WTC11 (cell line): ENCODE measurements around the gene TRAPPC10. TPM values are rescaled to one million over a fixed set of nuclear protein-coding genes. Genes with fewer than 3 reads are reported as not detected.

ENCODE experiments used
- ATAC-seq: fragments of 200-7000 bp; cut with Tn5 transposase; 2 replicates; pipeline ENCODE4 v1.10.0; 2021; ENCODE audit warnings: mild to moderate bottlenecking, moderate library complexity
- CTCF ChIA-PET: fragments of 300-600 bp; sonication (Branson Sonifier 250); formaldehyde crosslinking; loops from one replicate; lab custom pipeline; 2021; ENCODE audit warnings: antibody characterized with exemption; lab: Charles Lee
- POLR2A ChIA-PET: fragments of 350-600 bp; sonication (Branson Sonifier 250); formaldehyde crosslinking; loops from one replicate; lab custom pipeline; 2021; ENCODE audit warnings: antibody characterized with exemption; lab: Charles Lee
- DNase-seq: peaks from one replicate; pipeline ENCODE4 v3.0.0; 2021; ENCODE audit warnings: low spot score
- H3K27ac Mint-ChIP-seq: 2 replicates; pipeline ENCODE4 v1.8.0; 2021; ENCODE audit warnings: mixed read lengths
- H3K27me3 Mint-ChIP-seq: 2 replicates; pipeline ENCODE4 v1.8.0; 2021; ENCODE audit warnings: low read depth, mild to moderate bottlenecking, moderate library complexity, mixed read lengths
- H3K36me3 Mint-ChIP-seq: 2 replicates; pipeline ENCODE4 v1.8.0; 2021; ENCODE audit warnings: mixed read lengths
- H3K4me1 Mint-ChIP-seq: 2 replicates; pipeline ENCODE4 v1.8.0; 2022; ENCODE audit warnings: mixed read lengths
- H3K4me3 Mint-ChIP-seq: 2 replicates; pipeline ENCODE4 v1.8.0; 2021; ENCODE audit warnings: mild to moderate bottlenecking, moderate library complexity, mixed read lengths
- H3K9me3 Mint-ChIP-seq: 2 replicates; pipeline ENCODE4 v1.8.0; 2021; ENCODE audit warnings: mixed read lengths
- ARID4B ChIP-seq: sonication (generic); formaldehyde crosslinking; IDR thresholded peaks from 2 replicates; pipeline ENCODE4 v1.8.0; 2023; ENCODE audit warnings: missing genetic modification reagents, mild to moderate bottlenecking, borderline replicate concordance
- ATF1 ChIP-seq: sonication (generic); formaldehyde crosslinking; IDR thresholded peaks from 2 replicates; pipeline ENCODE4 v1.8.1; 2023; ENCODE audit warnings: mild to moderate bottlenecking, moderate library complexity, missing genetic modification reagents
- CBFB ChIP-seq: sonication (generic); formaldehyde crosslinking; IDR thresholded peaks from 2 replicates; pipeline ENCODE4 v1.8.1; 2022; ENCODE audit warnings: mild to moderate bottlenecking, low read depth, missing genetic modification reagents
- E2F1 ChIP-seq: sonication (generic); formaldehyde crosslinking; IDR thresholded peaks from 2 replicates; pipeline ENCODE4 v1.8.0; 2022; ENCODE audit warnings: mild to moderate bottlenecking, missing genetic modification reagents
- E2F5 ChIP-seq: sonication (generic); formaldehyde crosslinking; IDR thresholded peaks from 2 replicates; pipeline ENCODE4 v1.8.1; 2022; ENCODE audit warnings: mild to moderate bottlenecking, moderate library complexity, missing genetic modification reagents
- ELF4 ChIP-seq: sonication (generic); formaldehyde crosslinking; IDR thresholded peaks from 2 replicates; pipeline ENCODE4 v1.8.1; 2022; ENCODE audit warnings: low read depth, mild to moderate bottlenecking, moderate library complexity, missing genetic modification reagents
- EMX1 ChIP-seq: fragments of 250-450 bp; sonication (Bioruptor Pico); IDR thresholded peaks from 2 replicates; pipeline ENCODE4 v1.8.0; 2021; ENCODE audit warnings: mild to moderate bottlenecking
- ESRRA ChIP-seq: sonication (generic); formaldehyde crosslinking; IDR thresholded peaks from 2 replicates; pipeline ENCODE4 v1.8.1; 2022; ENCODE audit warnings: mild to moderate bottlenecking, missing genetic modification reagents, borderline replicate concordance
- GTF2I ChIP-seq: fragments of 250-450 bp; sonication (Bioruptor Pico); conservative IDR thresholded peaks from 2 replicates; pipeline ENCODE4 v1.4.0; 2021; ENCODE audit warnings: mild to moderate bottlenecking
- JUN ChIP-seq: sonication (generic); formaldehyde crosslinking; IDR thresholded peaks from 2 replicates; pipeline ENCODE4 v1.8.0; 2023; ENCODE audit warnings: mild to moderate bottlenecking, missing genetic modification reagents
- KAT7 ChIP-seq: sonication (generic); formaldehyde crosslinking; IDR thresholded peaks from 2 replicates; pipeline ENCODE4 v1.8.1; 2023; ENCODE audit warnings: missing genetic modification reagents, mild to moderate bottlenecking, borderline replicate concordance
- RELA ChIP-seq: sonication (generic); formaldehyde crosslinking; IDR thresholded peaks from 2 replicates; pipeline ENCODE4 v1.8.1; 2022; ENCODE audit warnings: missing genetic modification reagents, mild to moderate bottlenecking, borderline replicate concordance
- SMAD3 ChIP-seq: sonication (generic); formaldehyde crosslinking; IDR thresholded peaks from 2 replicates; pipeline ENCODE4 v1.8.0; 2022; ENCODE audit warnings: missing genetic modification reagents, mild to moderate bottlenecking, borderline replicate concordance
- TCF7 ChIP-seq: sonication (generic); formaldehyde crosslinking; IDR thresholded peaks from 2 replicates; pipeline ENCODE4 v1.8.0; 2022; ENCODE audit warnings: mild to moderate bottlenecking, low read depth, missing genetic modification reagents, moderate library complexity
- TEAD4 ChIP-seq: sonication (generic); formaldehyde crosslinking; IDR thresholded peaks from 2 replicates; pipeline ENCODE4 v1.8.0; 2022; ENCODE audit warnings: mild to moderate bottlenecking, missing genetic modification reagents
- ZMAT4 ChIP-seq: fragments of 250-450 bp; sonication (Bioruptor Pico); IDR thresholded peaks from 2 replicates; pipeline ENCODE4 v1.9.0; 2021; ENCODE audit warnings: mild to moderate bottlenecking
- ZNF232 ChIP-seq: sonication (generic); formaldehyde crosslinking; IDR thresholded peaks from 2 replicates; pipeline ENCODE4 v1.8.0; 2022; ENCODE audit warnings: mild to moderate bottlenecking, missing genetic modification reagents
- ZNF416 ChIP-seq: fragments of 250-450 bp; sonication (Bioruptor Pico); IDR thresholded peaks from 2 replicates; pipeline ENCODE4 v1.9.0; 2021; ENCODE audit warnings: mild to moderate bottlenecking, inconsistent platforms
- ZNF423 ChIP-seq: fragments of 250-450 bp; sonication (Bioruptor Pico); IDR thresholded peaks from 2 replicates; pipeline ENCODE4 v2.1.2; 2022; ENCODE audit warnings: mild to moderate bottlenecking, moderate library complexity
- ZNF425 ChIP-seq: fragments of 250-450 bp; sonication (Bioruptor Pico); conservative IDR thresholded peaks from 2 replicates; pipeline ENCODE4 v1.9.0; 2021; ENCODE audit warnings: mild to moderate bottlenecking
- ZNF671 ChIP-seq: fragments of 250-450 bp; sonication (Bioruptor Pico); IDR thresholded peaks from 2 replicates; pipeline ENCODE4 v1.8.0; 2021; ENCODE audit warnings: mild to moderate bottlenecking
- total RNA-seq: library from RNA; stranded (reverse); gene quantifications from 3 replicates; pipeline ENCODE4 v1.2.3, GENCODE V29; 2021
- TF ChIP-seq, protein P1 (sequence below): fragments of 250-450 bp; sonication (Bioruptor Pico); IDR thresholded peaks from 2 replicates; pipeline ENCODE4 v1.9.0; 2021; ENCODE audit warnings: moderate library complexity, mild to moderate bottlenecking, inconsistent platforms, borderline replicate concordance
- TF ChIP-seq, protein P2 (sequence below): fragments of 250-450 bp; sonication (Bioruptor Pico); IDR thresholded peaks from 2 replicates; pipeline ENCODE4 v2.1.2; 2022; ENCODE audit warnings: mild to moderate bottlenecking, moderate library complexity

Gene TRAPPC10
- total RNA-seq, 1 experiment from 2014 or later = 34.5 TPM

- no peaks in the 10 kb centered on the region for H3K9me3 Mint-ChIP-seq
- ChIA-PET CTCF (interaction anchor here (2.6 kb wide), 1 partner anchor 39 kb away, joined by 10 read pairs; no protein-coding TSS in a partner anchor), POLR2A (no interaction called here)
- no peaks in the 10 kb centered on the region for H3K27me3 Mint-ChIP-seq
- no peak overlapping the region for H3K27ac Mint-ChIP-seq
- no peaks in the 10 kb centered on the region for H3K36me3 Mint-ChIP-seq
- no peak overlapping the region for H3K4me3 Mint-ChIP-seq
- DNase-seq = no peak
- TF ChIP-seq TEAD4 (CRISPR knock-in tag) (no peak), E2F1 (no peak), ZNF425 (no peak), SMAD3 (CRISPR knock-in tag) (no peak), ZNF232 (CRISPR knock-in tag) (no peak), JUN (CRISPR knock-in tag) (no peak), TCF7 (CRISPR knock-in tag) (no peak), ZNF671 (CRISPR knock-in tag) (no peak), ESRRA (CRISPR knock-in tag) (no peak), ZMAT4 (no peak), ELF4 (CRISPR knock-in tag) (no peak)
- TF ChIP-seq, protein P1, sequence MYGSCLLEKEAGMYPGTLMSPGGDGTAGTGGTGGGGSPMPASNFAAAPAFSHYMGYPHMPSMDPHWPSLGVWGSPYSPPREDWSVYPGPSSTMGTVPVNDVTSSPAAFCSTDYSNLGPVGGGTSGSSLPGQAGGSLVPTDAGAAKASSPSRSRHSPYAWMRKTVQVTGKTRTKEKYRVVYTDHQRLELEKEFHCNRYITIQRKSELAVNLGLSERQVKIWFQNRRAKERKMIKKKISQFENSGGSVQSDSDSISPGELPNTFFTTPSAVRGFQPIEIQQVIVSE = no peak
- TF ChIP-seq, protein P2, sequence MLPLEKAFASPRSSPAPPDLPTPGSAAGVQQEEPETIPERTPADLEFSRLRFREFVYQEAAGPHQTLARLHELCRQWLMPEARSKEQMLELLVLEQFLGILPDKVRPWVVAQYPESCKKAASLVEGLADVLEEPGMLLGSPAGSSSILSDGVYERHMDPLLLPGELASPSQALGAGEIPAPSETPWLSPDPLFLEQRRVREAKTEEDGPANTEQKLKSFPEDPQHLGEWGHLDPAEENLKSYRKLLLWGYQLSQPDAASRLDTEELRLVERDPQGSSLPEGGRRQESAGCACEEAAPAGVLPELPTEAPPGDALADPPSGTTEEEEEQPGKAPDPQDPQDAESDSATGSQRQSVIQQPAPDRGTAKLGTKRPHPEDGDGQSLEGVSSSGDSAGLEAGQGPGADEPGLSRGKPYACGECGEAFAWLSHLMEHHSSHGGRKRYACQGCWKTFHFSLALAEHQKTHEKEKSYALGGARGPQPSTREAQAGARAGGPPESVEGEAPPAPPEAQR (CRISPR knock-in tag) = no peak
- ATAC-seq = no peak
- peaks cover 8% of the 10 kb centered on the region for H3K4me1 Mint-ChIP-seq
Observed at GRCh38 chr21:43978060-43978459, 34.0 kb upstream of the TRAPPC10 start.

DNA sequence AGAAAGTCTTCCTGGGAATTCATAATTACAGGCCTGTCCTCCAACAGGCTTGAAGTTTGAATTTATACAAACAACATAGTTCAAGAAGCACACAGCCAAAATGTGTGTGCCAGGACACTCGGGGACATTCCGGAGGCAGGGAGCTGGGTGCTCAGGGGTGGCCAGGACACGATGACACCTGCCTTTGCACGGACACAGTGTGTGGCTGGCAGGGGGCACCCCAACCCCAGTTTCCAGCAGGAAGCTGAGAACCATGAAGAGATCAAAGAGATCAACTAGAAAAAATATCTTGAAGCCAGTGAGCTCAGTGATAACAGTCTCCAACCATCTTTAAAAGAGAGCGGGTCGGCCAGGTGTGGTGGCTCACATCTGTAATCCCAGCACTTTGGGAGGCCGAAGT is 32.5 kb upstream of the TRAPPC10 start:
- no peak for ATAC-seq
- peak overlapping the region; percentile 74 for H3K27ac Mint-ChIP-seq
- H3K4me3 Mint-ChIP-seq = no peak overlapping the region
- ChIA-PET POLR2A (no interaction called here), CTCF (interaction anchor here (0.9 to 1.0 kb wide), 2 partner anchors 163 to 191 kb away, joined by 3 read pairs; no protein-coding TSS in a partner anchor)
- no peaks in the 10 kb centered on the region for H3K9me3 Mint-ChIP-seq
- peaks cover 8% of the 10 kb centered on the region for H3K4me1 Mint-ChIP-seq
- no peaks in the 10 kb centered on the region for H3K36me3 Mint-ChIP-seq
- H3K27me3 Mint-ChIP-seq = no peaks in the 10 kb centered on the region
- DNase-seq = no peak
- TF ChIP-seq ZNF671 (CRISPR knock-in tag) = no peak
- TF ChIP-seq ZNF416 = no peak
- TF ChIP-seq SMAD3 (CRISPR knock-in tag) = no peak
- no peak for TF ChIP-seq EMX1 (CRISPR knock-in tag)
- no peak for TF ChIP-seq ATF1 (CRISPR knock-in tag)
- no peak for TF ChIP-seq KAT7
- TF ChIP-seq ZNF423 (CRISPR knock-in tag) = no peak
- no peak for TF ChIP-seq E2F5 (CRISPR knock-in tag)
- TF ChIP-seq ARID4B (CRISPR knock-in tag) = no peak
- TF ChIP-seq CBFB (CRISPR knock-in tag) = no peak
- TF ChIP-seq GTF2I = no peak
- TF ChIP-seq RELA = no peak
- TF ChIP-seq ZNF425 = no peak
